ENCODE data around the gene LRRC75A.

Gene LRRC75A

DNA sequence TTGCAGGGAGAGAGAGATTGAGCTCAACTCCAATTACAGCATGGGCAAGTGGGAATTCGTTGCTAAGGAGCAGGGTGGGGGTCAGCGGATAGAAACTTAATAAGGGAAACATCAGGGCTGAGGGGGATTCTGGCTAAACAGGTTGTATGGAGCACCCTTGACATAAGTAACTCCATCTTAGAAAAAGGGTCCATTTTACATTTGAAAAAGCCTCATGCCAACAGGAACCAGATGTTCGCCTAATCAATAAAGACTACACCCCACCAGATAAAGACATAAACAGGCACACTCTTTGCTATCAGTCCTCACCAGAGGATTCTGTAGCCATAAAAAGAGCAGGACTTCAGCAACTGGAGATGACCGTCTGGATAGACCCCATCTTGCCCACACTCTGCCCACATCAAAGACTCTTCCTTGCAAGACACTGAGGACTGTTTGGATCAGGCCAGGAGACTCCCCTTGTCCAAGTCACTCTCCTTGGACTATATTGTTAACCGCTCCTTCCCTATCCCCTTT lies 1.6 kb upstream of the LRRC75A start:
- DNase-seq, result no peak

DNA sequence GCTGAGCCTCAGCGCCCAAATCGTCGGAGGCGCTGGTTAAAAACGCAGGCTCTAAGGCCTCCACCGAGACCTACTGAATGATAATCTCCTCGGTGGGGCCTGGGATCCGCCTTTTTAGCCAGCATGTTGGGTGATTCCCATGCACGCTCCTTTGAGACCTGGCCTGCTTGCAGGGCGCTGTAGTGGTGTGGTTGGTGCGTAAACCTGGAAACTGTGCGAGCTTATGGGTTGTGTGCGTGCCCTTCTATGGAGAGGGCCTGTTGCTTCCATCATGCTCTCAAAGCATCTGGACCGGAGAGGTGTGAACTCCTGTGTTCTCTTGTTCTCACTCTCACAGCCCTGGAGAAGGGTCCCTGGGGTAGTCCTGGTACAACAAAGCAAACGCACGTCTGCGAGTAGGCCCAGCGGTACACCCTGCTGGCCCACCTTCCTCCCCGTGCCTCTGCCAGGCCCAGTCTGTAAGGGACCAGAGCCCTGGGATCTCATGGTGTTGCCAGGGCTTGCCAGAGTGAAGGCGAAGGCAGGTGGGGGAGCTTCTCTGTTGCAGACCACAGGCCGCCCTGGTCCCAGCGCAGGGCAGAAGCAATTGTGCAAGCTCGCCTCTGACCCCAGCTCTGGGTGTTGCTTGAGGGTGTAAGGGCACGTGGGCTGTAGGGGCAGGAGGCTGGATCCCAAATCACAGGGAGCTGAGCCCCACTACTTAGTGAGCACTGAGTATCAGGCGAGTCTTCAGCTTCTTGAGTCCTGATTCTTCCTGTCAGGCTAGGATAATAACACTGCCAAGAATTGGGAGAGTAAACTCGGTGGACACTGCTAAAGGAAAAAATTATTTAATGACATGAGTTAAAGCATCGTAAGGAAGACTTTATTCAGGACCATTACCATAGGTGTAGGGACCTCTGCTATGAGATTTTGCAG lies 879 bp upstream of the LRRC75A start:
- DNase-seq, result no peak

DNA sequence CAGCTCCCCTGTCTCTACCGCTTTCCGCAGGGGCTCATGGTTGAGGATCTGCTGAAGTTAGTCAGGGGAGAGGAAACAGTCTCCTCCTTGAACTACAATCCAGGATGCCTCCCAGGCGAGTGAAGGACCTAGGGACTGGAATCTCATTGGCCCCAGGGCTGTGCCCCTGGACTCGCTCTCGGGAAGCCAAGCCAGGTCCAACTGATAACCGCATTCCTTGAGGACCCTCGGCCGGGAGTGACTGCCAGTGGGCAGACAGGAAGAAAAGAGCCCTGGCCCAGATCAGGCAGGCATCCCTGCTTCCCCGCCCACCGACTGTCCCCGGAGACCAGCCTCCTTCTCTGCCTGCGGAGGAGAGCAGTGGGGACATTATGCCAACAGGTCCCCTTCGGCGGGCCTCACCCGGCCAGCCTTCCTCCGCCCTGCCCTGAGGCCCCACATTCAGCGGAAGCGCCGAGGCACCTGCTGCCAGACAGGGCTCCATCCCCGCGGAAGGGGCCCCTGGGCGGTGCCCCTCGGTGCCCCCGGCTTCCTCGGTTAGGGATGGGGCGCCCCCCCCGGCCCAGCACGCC lies 776 bp downstream of the LRRC75A start:
- peak; percentile 72 for DNase-seq

GRCh38 chr17:16489431-16489830 lies 2.6 kb downstream of the LRRC75A start:
- DNase-seq, result no peak

DNA sequence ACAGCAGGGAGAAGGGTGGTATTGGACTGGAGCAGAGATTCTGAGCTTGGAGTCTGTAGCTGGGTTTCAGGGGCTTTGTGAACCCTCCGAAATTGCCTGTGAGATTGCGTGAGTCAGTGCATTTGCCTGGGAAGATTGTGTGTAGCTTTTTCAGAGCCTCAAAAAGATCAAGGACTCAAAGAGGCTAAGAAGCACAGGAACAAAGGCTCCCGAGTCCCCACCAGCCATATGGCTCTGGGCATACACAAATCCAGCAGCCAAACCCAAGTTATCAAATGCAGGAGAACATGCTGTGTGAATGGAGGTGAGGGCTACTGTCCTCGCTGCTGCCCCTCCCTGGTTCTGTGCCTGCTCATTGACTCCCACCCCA lies 3.0 kb downstream of the LRRC75A start:
- no peak for DNase-seq

DNA sequence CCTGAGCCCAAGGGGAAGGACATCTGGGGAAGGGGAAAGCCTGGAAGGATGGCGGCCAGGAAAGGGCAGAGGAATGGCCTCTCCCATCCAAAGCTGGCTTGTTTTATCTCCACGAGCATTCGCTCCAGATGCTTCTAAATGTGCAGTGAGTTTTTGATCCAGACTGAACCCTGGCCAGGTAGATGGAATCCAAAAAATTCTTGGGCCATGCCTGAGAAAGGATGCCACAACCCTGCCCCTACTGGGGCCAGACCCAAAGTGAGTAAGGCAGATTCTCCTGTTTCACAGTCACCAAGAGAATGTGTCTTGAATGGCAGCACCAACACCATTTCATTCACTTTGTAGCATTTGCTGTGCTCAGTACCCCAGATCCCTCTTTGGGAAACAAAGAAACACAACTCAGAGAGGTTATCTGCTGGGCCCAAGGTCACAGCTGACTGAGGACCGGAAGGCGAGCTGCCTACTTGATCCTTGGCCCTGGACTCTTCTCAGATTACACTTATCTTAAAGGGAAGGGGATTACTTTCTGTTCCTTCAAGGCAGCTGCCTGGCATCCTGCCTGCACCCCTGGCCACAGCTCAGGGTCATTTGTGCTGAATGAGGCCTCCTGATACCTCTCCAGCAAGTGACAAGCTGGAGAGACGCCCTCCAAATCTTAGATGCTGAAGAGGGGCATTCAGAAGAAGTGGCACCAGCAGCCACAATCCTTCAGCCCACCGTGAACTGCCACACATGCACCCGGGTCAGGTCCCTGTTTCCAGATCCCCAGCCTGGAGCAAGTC lies 3.6 kb downstream of the LRRC75A start:
- DNase-seq, result no peak

DNA sequence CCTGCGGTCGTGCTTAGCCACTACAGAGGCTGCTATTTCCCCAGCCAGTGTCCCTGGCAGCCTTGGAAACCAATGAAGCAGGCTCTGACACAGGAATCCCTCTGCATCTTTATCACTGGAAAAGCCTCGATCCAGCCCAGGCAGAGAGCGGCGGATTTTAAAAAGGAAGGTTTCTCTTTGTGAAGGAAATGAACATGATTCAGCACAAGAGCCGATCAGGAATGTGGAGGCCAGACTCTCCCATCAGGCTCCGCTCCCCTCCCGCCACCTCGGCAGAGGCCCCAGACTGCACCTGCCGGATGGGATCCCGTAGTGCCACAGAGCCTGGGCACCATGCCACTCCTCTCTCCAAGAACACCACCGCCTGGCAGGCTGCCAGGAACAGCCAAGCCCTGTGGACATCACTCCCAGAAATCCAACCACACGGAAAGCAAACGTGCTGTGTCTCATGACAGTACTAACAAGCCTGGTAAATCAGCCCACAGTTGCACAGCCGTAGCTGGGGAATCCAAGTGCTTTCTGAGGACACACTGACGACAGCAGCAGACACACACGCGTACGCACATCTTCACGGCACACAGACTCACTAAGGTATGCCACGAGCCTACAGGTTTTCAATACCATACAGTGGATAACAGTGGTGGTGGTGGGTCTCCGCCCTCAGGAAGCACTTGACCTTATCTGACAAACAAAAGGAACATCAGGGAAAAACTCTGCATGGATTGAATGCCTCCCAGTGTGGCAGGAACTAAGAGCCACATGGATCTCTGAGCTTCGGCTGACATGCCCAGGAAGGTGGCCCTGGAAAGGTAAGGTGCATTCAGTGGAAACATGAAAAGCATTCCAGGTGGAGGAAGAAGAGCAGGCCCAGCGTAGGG lies 5.4 kb downstream of the LRRC75A start:
- no peak for DNase-seq

GRCh38 chr17:16484445-16485175 lies 7.4 kb downstream of the LRRC75A start:
- no peak for DNase-seq

- DNase-seq, result no peak
These were observed 8.9 kb downstream of the LRRC75A start for GRCh38 chr17:16483021-16483645.

- DNase-seq, result no peak
These were observed 9.7 kb downstream of the LRRC75A start for GRCh38 chr17:16482253-16482652.

- DNase-seq, result no peak
These were observed 11.0 kb downstream of the LRRC75A start for GRCh38 chr17:16480995-16481394.

DNA sequence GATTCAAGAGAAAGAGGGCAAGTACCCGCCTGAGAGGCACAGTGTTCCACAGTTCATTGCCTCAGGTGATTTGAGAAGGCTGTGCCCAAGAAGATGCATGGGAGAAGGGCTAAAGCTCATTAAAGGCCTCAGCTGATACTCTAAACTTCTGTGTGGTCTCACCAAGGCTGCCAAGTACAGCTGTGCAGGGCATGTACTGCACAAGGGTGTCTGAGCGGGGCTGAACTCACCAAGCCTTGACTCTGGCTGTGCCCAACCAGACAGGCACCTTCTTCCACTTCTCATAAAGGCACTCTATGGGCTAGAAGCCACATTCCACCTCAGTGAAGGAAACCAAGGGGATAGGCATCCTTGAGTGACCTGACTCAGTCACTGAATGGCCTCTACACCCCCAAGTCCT lies 12.7 kb downstream of the LRRC75A start:
- no peak for DNase-seq

- no peak for DNase-seq
These were observed 13.3 kb downstream of the LRRC75A start for GRCh38 chr17:16478649-16479048.

- DNase-seq, result no peak
These were observed 14.3 kb downstream of the LRRC75A start for GRCh38 chr17:16477666-16478065.

DNA sequence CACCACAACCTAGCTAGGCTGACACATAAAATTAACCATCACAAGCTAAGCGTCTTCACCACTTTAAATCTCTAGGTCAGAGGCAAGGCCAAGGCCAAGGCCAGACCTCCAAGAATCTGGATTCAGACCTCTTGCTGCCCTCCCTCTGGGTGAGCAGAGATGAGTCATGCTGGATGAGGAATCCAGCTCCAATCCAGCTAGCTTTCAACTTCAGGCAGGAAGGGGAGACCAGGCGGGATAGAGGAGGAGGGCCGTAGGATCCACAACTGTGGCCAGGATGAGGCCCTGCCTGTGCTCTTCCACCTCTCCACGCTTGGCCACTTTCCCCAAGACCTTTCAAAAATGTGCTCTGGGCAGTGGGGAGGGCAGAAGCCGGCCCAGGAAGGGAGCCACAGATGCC lies 14.7 kb downstream of the LRRC75A start:
- peak; percentile 96 for DNase-seq

- DNase-seq, result no peak
These were observed 16.8 kb downstream of the LRRC75A start for GRCh38 chr17:16475179-16475704.

DNA sequence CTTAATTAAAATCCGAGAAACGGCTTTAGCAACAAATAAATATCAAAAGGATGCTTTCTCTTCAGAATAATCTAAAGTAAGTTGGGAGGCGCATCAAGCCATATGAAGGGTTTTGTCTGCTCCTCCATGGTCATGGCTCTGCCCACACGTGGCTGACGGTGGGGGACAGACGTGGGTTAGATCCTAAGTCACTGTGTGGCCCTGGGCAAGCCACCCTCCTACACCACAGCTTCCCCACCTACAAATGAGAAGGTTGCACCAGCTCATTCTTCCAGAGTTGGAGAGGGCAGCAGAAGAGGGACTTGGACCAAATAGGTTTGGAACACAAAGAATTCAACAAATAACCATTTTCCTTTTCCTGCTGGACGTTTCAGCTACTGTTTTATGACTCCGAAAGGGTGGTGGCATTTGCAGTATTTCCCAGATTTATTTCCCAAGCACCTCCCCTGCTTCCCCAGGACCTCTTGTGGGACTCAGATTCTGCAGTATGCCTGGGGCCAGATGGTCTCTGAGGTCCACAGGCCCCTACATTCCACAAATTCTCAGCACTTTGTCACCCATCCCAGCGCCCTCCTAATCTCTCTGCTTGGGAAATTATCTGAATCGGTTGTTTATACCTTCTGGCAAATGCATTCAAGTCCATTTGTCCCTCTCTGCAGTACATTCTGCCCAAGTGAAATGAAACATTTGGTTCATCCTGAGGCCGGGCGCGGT lies 17.8 kb downstream of the LRRC75A start:
- peak; percentile 84 for DNase-seq

- no peak for DNase-seq
These were observed 18.7 kb downstream of the LRRC75A start for GRCh38 chr17:16473044-16474011.

GRCh38 chr17:16472539-16472938 lies 19.5 kb downstream of the LRRC75A start:
- no peak for DNase-seq

Data from islet precursor cell (in vitro differentiated cells).